ENCODE data around the gene RPS8.

Gene RPS8

GRCh38 chr1:44783697-44784093, 8.4 kb downstream of the RPS8 start:
- peak overlapping the region; percentile 35 for H3K27ac ChIP-seq (replicated peaks; ENCODE audit: low read length)

GRCh38 chr1:44784094-44785028, 9.0 kb downstream of the RPS8 start:
- peak overlapping the region; percentile 93 for H2AK5ac ChIP-seq (ENCODE audit: low read depth, low read length)
- H3K9ac ChIP-seq (ENCODE audit: low read depth, low read length, poor library complexity), result peak overlapping the region; percentile 86
- H4K91ac ChIP-seq (ENCODE audit: low read depth, low read length, poor library complexity), result peak overlapping the region; percentile 81
- H3K4me3 ChIP-seq (ENCODE audit: low read length in 2 of 2), result peak overlapping the region in 1 of 2 donors; percentile 69
- H3K27ac ChIP-seq (replicated peaks; ENCODE audit: low read length), result no peak overlapping the region
- H2BK15ac ChIP-seq (ENCODE audit: low read length), result peak overlapping the region; percentile 79
- H3K27me3 ChIP-seq (ENCODE audit: control insufficient read depth in 3 of 3, insufficient read depth in 3 of 3, low read depth in 1 of 3, low read length in 3 of 3), result peaks cover 0 to 26% (median 3%) of the 10 kb centered on the region in 3 experiments
- peak overlapping the region; percentile 50 for H3K4me2 ChIP-seq (ENCODE audit: insufficient read depth, low read length, poor library complexity, severe bottlenecking)
- H3K9me3 ChIP-seq (replicated peaks in 1 of 2; ENCODE audit: control insufficient read depth in 2 of 2, insufficient read depth in 1 of 2, low read depth in 1 of 2, low read length in 2 of 2), result no peaks in the 10 kb centered on the region
- peak overlapping the region; percentile 11 for H2BK12ac ChIP-seq (ENCODE audit: low read length)
- peak overlapping the region; percentile 73 for H3K14ac ChIP-seq (ENCODE audit: low read length)
- peak overlapping the region; percentile 71 for H3K23ac ChIP-seq (ENCODE audit: low read depth, low read length, poor library complexity)
- peaks cover 8 to 20% of the 10 kb centered on the region in 2 donors for H3K36me3 ChIP-seq (replicated peaks in 1 of 2; ENCODE audit: control insufficient read depth in 2 of 2, insufficient read depth in 2 of 2, low read length in 2 of 2)
- H4K8ac ChIP-seq (ENCODE audit: low read depth, low read length), result peak overlapping the region; percentile 78
- no peak for DNase-seq (ENCODE audit: low spot score)
- H2BK120ac ChIP-seq (ENCODE audit: low read depth, low read length), result peak overlapping the region; percentile 6
- no CpG with 5 or more reads among the region's 71 CpGs for WGBS, 2 donors (ENCODE audit: extremely low coverage in 2 of 2, insufficient read length in 2 of 2, insufficient replicate concordance in 1 of 2)
- peaks cover 5 to 13% of the 10 kb centered on the region in 2 donors for H3K4me1 ChIP-seq (ENCODE audit: control insufficient read depth in 2 of 2, insufficient read depth in 1 of 2, low read depth in 1 of 2, low read length in 2 of 2)
- peak overlapping the region; percentile 91 for H3K4ac ChIP-seq (ENCODE audit: low read length)
- H2AFZ ChIP-seq (ENCODE audit: low read length), result peak overlapping the region; percentile 31
- no peak overlapping the region for H2BK5ac ChIP-seq (ENCODE audit: low read length)
- no peaks in the 10 kb centered on the region for H3K79me1 ChIP-seq (ENCODE audit: low read depth, low read length)
- peak overlapping the region; percentile 98 for H3K18ac ChIP-seq (ENCODE audit: low read length)

More at GRCh38 chr1:44783697-44784093, 8.4 kb downstream of the RPS8 start:
- H3K27me3 ChIP-seq (ENCODE audit: control insufficient read depth in 3 of 3, insufficient read depth in 3 of 3, low read depth in 1 of 3, low read length in 3 of 3), result peaks cover 0 to 26% (median 3%) of the 10 kb centered on the region in 3 experiments
- peak overlapping the region; percentile 20 for H2AFZ ChIP-seq (ENCODE audit: low read length)
- H3K9me3 ChIP-seq (replicated peaks in 1 of 2; ENCODE audit: control insufficient read depth in 2 of 2, insufficient read depth in 1 of 2, low read depth in 1 of 2, low read length in 2 of 2), result no peaks in the 10 kb centered on the region
- H2BK5ac ChIP-seq (ENCODE audit: low read length), result no peak overlapping the region
- H3K79me1 ChIP-seq (ENCODE audit: low read depth, low read length), result no peaks in the 10 kb centered on the region
- H3K23ac ChIP-seq (ENCODE audit: low read depth, low read length, poor library complexity), result no peak overlapping the region
- no peak overlapping the region for H2AK5ac ChIP-seq (ENCODE audit: low read depth, low read length)
- peak overlapping the region; percentile 98 for H3K18ac ChIP-seq (ENCODE audit: low read length)
- peak overlapping the region; percentile 50 for H3K4me2 ChIP-seq (ENCODE audit: insufficient read depth, low read length, poor library complexity, severe bottlenecking)
- peak overlapping the region; percentile 46 for H3K4ac ChIP-seq (ENCODE audit: low read length)
- peak overlapping the region; percentile 79 for H2BK15ac ChIP-seq (ENCODE audit: low read length)
- H2BK12ac ChIP-seq (ENCODE audit: low read length), result no peak overlapping the region
- H3K4me3 ChIP-seq (ENCODE audit: low read length in 2 of 2), result peak overlapping the region in 1 of 2 donors; percentile 11
- no peak overlapping the region for H4K91ac ChIP-seq (ENCODE audit: low read depth, low read length, poor library complexity)
- peak overlapping the region; percentile 78 for H4K8ac ChIP-seq (ENCODE audit: low read depth, low read length)
- H2BK120ac ChIP-seq (ENCODE audit: low read depth, low read length), result peak overlapping the region; percentile 6
- H3K9ac ChIP-seq (ENCODE audit: low read depth, low read length, poor library complexity), result peak overlapping the region; percentile 24
- no peak overlapping the region for H3K14ac ChIP-seq (ENCODE audit: low read length)
- no peak for DNase-seq (ENCODE audit: low spot score)
- peaks cover 10 to 26% of the 10 kb centered on the region in 2 donors for H3K36me3 ChIP-seq (replicated peaks in 1 of 2; ENCODE audit: control insufficient read depth in 2 of 2, insufficient read depth in 2 of 2, low read length in 2 of 2)
- peaks cover 5 to 13% of the 10 kb centered on the region in 2 donors for H3K4me1 ChIP-seq (ENCODE audit: control insufficient read depth in 2 of 2, insufficient read depth in 1 of 2, low read depth in 1 of 2, low read length in 2 of 2)
- no CpG with 5 or more reads among the region's 8 CpGs for WGBS, 2 donors (ENCODE audit: extremely low coverage in 2 of 2, insufficient read length in 2 of 2, insufficient replicate concordance in 1 of 2)

- no peak overlapping the region for H3K4ac ChIP-seq (ENCODE audit: low read length)
- peak overlapping the region; percentile 29 for H2BK15ac ChIP-seq (ENCODE audit: low read length)
- H3K9ac ChIP-seq (ENCODE audit: low read depth, low read length, poor library complexity), result no peak overlapping the region
- peaks cover 8 to 13% of the 10 kb centered on the region in 2 donors for H3K36me3 ChIP-seq (replicated peaks in 1 of 2; ENCODE audit: control insufficient read depth in 2 of 2, insufficient read depth in 2 of 2, low read length in 2 of 2)
- H2BK120ac ChIP-seq (ENCODE audit: low read depth, low read length), result no peak overlapping the region
- H4K91ac ChIP-seq (ENCODE audit: low read depth, low read length, poor library complexity), result no peak overlapping the region
- peak overlapping the region; percentile 31 for H2AFZ ChIP-seq (ENCODE audit: low read length)
- H4K8ac ChIP-seq (ENCODE audit: low read depth, low read length), result no peak overlapping the region
- no peak overlapping the region for H3K4me3 ChIP-seq (ENCODE audit: low read length in 2 of 2)
- H2BK5ac ChIP-seq (ENCODE audit: low read length), result no peak overlapping the region
- H3K14ac ChIP-seq (ENCODE audit: low read length), result no peak overlapping the region
- H3K27me3 ChIP-seq (ENCODE audit: control insufficient read depth in 3 of 3, insufficient read depth in 3 of 3, low read depth in 1 of 3, low read length in 3 of 3), result peaks cover 0 to 26% (median 3%) of the 10 kb centered on the region in 3 experiments
- no peak overlapping the region for H3K4me2 ChIP-seq (ENCODE audit: insufficient read depth, low read length, poor library complexity, severe bottlenecking)
- DNase-seq (ENCODE audit: low spot score), result no peak
- no peak overlapping the region for H3K23ac ChIP-seq (ENCODE audit: low read depth, low read length, poor library complexity)
- H3K18ac ChIP-seq (ENCODE audit: low read length), result no peak overlapping the region
- H2BK12ac ChIP-seq (ENCODE audit: low read length), result peak overlapping the region; percentile 11
- no CpG with 5 or more reads among the region's 6 CpGs for WGBS, 2 donors (ENCODE audit: extremely low coverage in 2 of 2, insufficient read length in 2 of 2, insufficient replicate concordance in 1 of 2)
- H2AK5ac ChIP-seq (ENCODE audit: low read depth, low read length), result peak overlapping the region; percentile 25
- no peaks in the 10 kb centered on the region for H3K79me1 ChIP-seq (ENCODE audit: low read depth, low read length)
- H3K27ac ChIP-seq (replicated peaks; ENCODE audit: low read length), result no peak overlapping the region
- H3K4me1 ChIP-seq (ENCODE audit: control insufficient read depth in 2 of 2, insufficient read depth in 1 of 2, low read depth in 1 of 2, low read length in 2 of 2), result peaks cover 10 to 13% of the 10 kb centered on the region in 2 donors
- no peaks in the 10 kb centered on the region for H3K9me3 ChIP-seq (replicated peaks in 1 of 2; ENCODE audit: control insufficient read depth in 2 of 2, insufficient read depth in 1 of 2, low read depth in 1 of 2, low read length in 2 of 2)
Measured at GRCh38 chr1:44785029-44785380, 9.7 kb downstream of the RPS8 start.

GRCh38 chr1:44785501-44786137, 10.3 kb downstream of the RPS8 start:
- no peak overlapping the region for H3K14ac ChIP-seq (ENCODE audit: low read length)
- H3K9me3 ChIP-seq (replicated peaks in 1 of 2; ENCODE audit: control insufficient read depth in 2 of 2, insufficient read depth in 1 of 2, low read depth in 1 of 2, low read length in 2 of 2), result no peaks in the 10 kb centered on the region
- H2BK12ac ChIP-seq (ENCODE audit: low read length), result no peak overlapping the region
- H3K36me3 ChIP-seq (replicated peaks in 1 of 2; ENCODE audit: control insufficient read depth in 2 of 2, insufficient read depth in 2 of 2, low read length in 2 of 2), result peaks cover 7% of the 10 kb centered on the region in 2 donors
- no peak overlapping the region for H2AK5ac ChIP-seq (ENCODE audit: low read depth, low read length)
- H3K4me2 ChIP-seq (ENCODE audit: insufficient read depth, low read length, poor library complexity, severe bottlenecking), result no peak overlapping the region
- whole genome bisulfite sequencing, 2 donors (ENCODE audit: extremely low coverage in 2 of 2, insufficient read length in 2 of 2, insufficient replicate concordance in 1 of 2), result no CpG with 5 or more reads among the region's 11 CpGs
- H2BK5ac ChIP-seq (ENCODE audit: low read length), result no peak overlapping the region
- H4K91ac ChIP-seq (ENCODE audit: low read depth, low read length, poor library complexity), result no peak overlapping the region
- no peak overlapping the region for H3K18ac ChIP-seq (ENCODE audit: low read length)
- H3K4me1 ChIP-seq (ENCODE audit: control insufficient read depth in 2 of 2, insufficient read depth in 1 of 2, low read depth in 1 of 2, low read length in 2 of 2), result peaks cover 10 to 13% of the 10 kb centered on the region in 2 donors
- H3K79me1 ChIP-seq (ENCODE audit: low read depth, low read length), result no peaks in the 10 kb centered on the region
- no peak overlapping the region for H3K4me3 ChIP-seq (ENCODE audit: low read length in 2 of 2)
- no peak overlapping the region for H3K4ac ChIP-seq (ENCODE audit: low read length)
- no peak overlapping the region for H2BK120ac ChIP-seq (ENCODE audit: low read depth, low read length)
- DNase-seq (ENCODE audit: low spot score), result no peak
- H3K23ac ChIP-seq (ENCODE audit: low read depth, low read length, poor library complexity), result no peak overlapping the region
- H3K27me3 ChIP-seq (ENCODE audit: control insufficient read depth in 3 of 3, insufficient read depth in 3 of 3, low read depth in 1 of 3, low read length in 3 of 3), result peaks cover 0 to 26% (median 3%) of the 10 kb centered on the region in 3 experiments
- H3K9ac ChIP-seq (ENCODE audit: low read depth, low read length, poor library complexity), result no peak overlapping the region
- H2AFZ ChIP-seq (ENCODE audit: low read length), result peak overlapping the region; percentile 92
- H3K27ac ChIP-seq (replicated peaks; ENCODE audit: low read length), result no peak overlapping the region
- H2BK15ac ChIP-seq (ENCODE audit: low read length), result peak overlapping the region; percentile 29
- no peak overlapping the region for H4K8ac ChIP-seq (ENCODE audit: low read depth, low read length)

All from neuronal stem cell (in vitro differentiated cells).